IMR-90 (cell line): ENCODE measurements around the gene SNED1. TPM values are rescaled to one million over a fixed set of nuclear protein-coding genes. Genes with fewer than 3 reads are reported as not detected.

Experiments
- ATAC-seq: fragments of 200-7000 bp; cut with Tn5 transposase; 2 replicates; pipeline ENCODE4 v1.9.1; 2020; ENCODE audit warnings: low read depth, mild to moderate bottlenecking, moderate library complexity
- BruUV-seq: library from RNA; stranded (reverse); fragments of 400-500 nt; replicated peaks from 2 replicates; lab custom pipeline; 2021; lab: Mats Ljungman, UMichigan
- CTCF ChIA-PET: fragments of 300-600 bp; formaldehyde crosslinking; extraction: SDS; loops from one replicate; lab custom pipeline; 2021; ENCODE audit warnings: antibody characterized with exemption; lab: Yijun Ruan, JAX
- POLR2A ChIA-PET: fragments of 300-600 bp; sonication (Branson Sonifier 250); formaldehyde crosslinking; loops from one replicate; lab custom pipeline; 2022; ENCODE audit warnings: antibody characterized with exemption; ENCODE audit not compliant: unreplicated experiment; lab: Charles Lee
- DNase-seq: peaks from one replicate; pipeline ENCODE4 v3.0.0; 2013
- H2AFZ ChIP-seq: replicated peaks from 2 replicates; pipeline ENCODE3; 2013; ENCODE audit warnings: low read length, mild to moderate bottlenecking; ENCODE audit not compliant: poor library complexity
- H2AK5ac ChIP-seq: 2 replicates; pipeline ENCODE4 v1.6.1; 2013; ENCODE audit warnings: low read depth, low read length, inconsistent platforms
- H2AK9ac ChIP-seq: replicated peaks from 2 replicates; pipeline ENCODE3; 2013; ENCODE audit warnings: mild to moderate bottlenecking, low read depth, low read length, moderate library complexity; ENCODE audit not compliant: poor library complexity
- H2BK120ac ChIP-seq: 2 replicates; pipeline ENCODE4 v1.6.1; 2013; ENCODE audit warnings: low read depth, low read length, inconsistent platforms
- H2BK15ac ChIP-seq: 3 replicates; pipeline ENCODE4 v1.6.1; 2013; ENCODE audit warnings: low read depth, low read length, inconsistent platforms
- H2BK20ac ChIP-seq: 2 replicates; pipeline ENCODE4 v1.6.1; 2013; ENCODE audit warnings: low read depth, mild to moderate bottlenecking, inconsistent platforms, low read length, moderate library complexity
- H2BK5ac ChIP-seq: 2 replicates; pipeline ENCODE4 v1.6.1; 2013; ENCODE audit warnings: mild to moderate bottlenecking, low read depth, low read length, inconsistent platforms; ENCODE audit not compliant: poor library complexity, severe bottlenecking
- H3K14ac ChIP-seq: replicated peaks from 2 replicates; pipeline ENCODE4 v1.6.1; 2013; ENCODE audit warnings: low read depth, low read length, inconsistent platforms
- H3K18ac ChIP-seq: 2 replicates; pipeline ENCODE4 v1.6.1; 2013; ENCODE audit warnings: low read depth, low read length, control low read depth
- H3K23ac ChIP-seq: 2 replicates; pipeline ENCODE4 v1.6.1; 2013; ENCODE audit warnings: low read depth, low read length, inconsistent platforms
- H3K27ac ChIP-seq: 2 replicates; pipeline ENCODE4 v1.5.1; 2013; ENCODE audit warnings: mild to moderate bottlenecking, control low read depth, low read length; ENCODE audit not compliant: insufficient read depth
- H3K27me3 ChIP-seq: 2 replicates; pipeline ENCODE4 v1.6.1; 2013; ENCODE audit warnings: low read length; ENCODE audit not compliant: control insufficient read depth, insufficient read depth
- H3K36me3 ChIP-seq: 2 replicates; pipeline ENCODE4 v1.6.1; 2013; ENCODE audit warnings: low read length, mixed read lengths; ENCODE audit not compliant: control insufficient read depth, insufficient read depth
- H3K4ac ChIP-seq: 2 replicates; pipeline ENCODE4 v1.6.1; 2013; ENCODE audit warnings: low read depth, low read length, inconsistent platforms
- H3K4me1 ChIP-seq: 2 replicates; pipeline ENCODE4 v1.6.1; 2013; ENCODE audit warnings: low read length, mixed read lengths; ENCODE audit not compliant: control insufficient read depth, insufficient read depth
- H3K4me2 ChIP-seq: 2 replicates; pipeline ENCODE4 v1.6.1; 2013; ENCODE audit warnings: low read depth, mild to moderate bottlenecking, control low read depth, low read length, moderate library complexity
- H3K4me3 ChIP-seq: 2 replicates; pipeline ENCODE4 v1.5.1; 2013; ENCODE audit warnings: low read depth, mild to moderate bottlenecking, control low read depth, low read length, moderate library complexity; ENCODE audit not compliant: insufficient read depth
- H3K56ac ChIP-seq: 2 replicates; pipeline ENCODE4 v1.6.1; 2013; ENCODE audit warnings: low read length, inconsistent platforms; ENCODE audit not compliant: insufficient read depth; ENCODE audit errors: extremely low read depth
- H3K79me1 ChIP-seq, 2 experiments: 2 replicates each; pipeline ENCODE4 v1.6.1; 2013; ENCODE audit warnings: low read length in 2 of 2, inconsistent platforms in 1 of 2, low read depth in 1 of 2
- H3K9ac ChIP-seq: 2 replicates; pipeline ENCODE4 v1.6.1; 2013; ENCODE audit warnings: low read depth, low read length, control low read depth
- H3K9me1 ChIP-seq: 2 replicates; pipeline ENCODE4 v1.6.1; 2013; ENCODE audit warnings: low read length, inconsistent platforms; ENCODE audit not compliant: insufficient read depth
- H3K9me3 ChIP-seq: 2 replicates; pipeline ENCODE4 v1.6.1; 2013; ENCODE audit warnings: low read length; ENCODE audit not compliant: control insufficient read depth, insufficient read depth
- H4K20me1 ChIP-seq: 2 replicates; pipeline ENCODE4 v1.6.1; 2013; ENCODE audit warnings: low read length, inconsistent platforms; ENCODE audit not compliant: insufficient read depth
- H4K5ac ChIP-seq: 2 replicates; pipeline ENCODE4 v1.6.1; 2013; ENCODE audit warnings: mild to moderate bottlenecking, low read depth, low read length, control low read depth
- H4K8ac ChIP-seq, 2 experiments: 2 replicates each; pipeline ENCODE4 v1.6.1; 2013; ENCODE audit warnings: low read depth in 2 of 2, low read length in 2 of 2, control low read depth in 1 of 2, inconsistent platforms in 1 of 2
- H4K91ac ChIP-seq: 2 replicates; pipeline ENCODE4 v1.6.1; 2013; ENCODE audit warnings: low read depth, low read length, inconsistent platforms; ENCODE audit not compliant: insufficient read depth
- BHLHE40 ChIP-seq: fragments of 150-350 bp; IDR thresholded peaks from 2 replicates; pipeline ENCODE4 v1.6.1; 2016; ENCODE audit warnings: mild to moderate bottlenecking, low read depth, low read length
- CEBPB ChIP-seq: IDR thresholded peaks from 2 replicates; pipeline ENCODE4 v1.6.1; 2012; ENCODE audit warnings: low read depth, low read length, improper control_type of control experiment
- FOS ChIP-seq: fragments of 150-350 bp; IDR thresholded peaks from 2 replicates; pipeline ENCODE4 v1.6.1; 2016; ENCODE audit warnings: low read depth, low read length
- MAFK ChIP-seq: IDR thresholded peaks from 2 replicates; pipeline ENCODE4 v1.6.1; 2012; ENCODE audit warnings: low read depth, low read length, improper control_type of control experiment
- MAZ ChIP-seq: IDR thresholded peaks from 2 replicates; pipeline ENCODE4 v1.6.1; 2012; ENCODE audit warnings: low read depth, mild to moderate bottlenecking, low read length, improper control_type of control experiment, moderate library complexity, borderline replicate concordance
- MXI1 ChIP-seq: IDR thresholded peaks from 2 replicates; pipeline ENCODE4 v1.6.1; 2012; ENCODE audit warnings: low read depth, mild to moderate bottlenecking, low read length, moderate library complexity, borderline replicate concordance
- NFE2L2 ChIP-seq: fragments of 150-350 bp; IDR thresholded peaks from 2 replicates; pipeline ENCODE4 v1.6.1; 2016; ENCODE audit warnings: low read depth, mild to moderate bottlenecking, low read length
- POLR2A ChIP-seq: IDR thresholded peaks from 2 replicates; pipeline ENCODE4 v1.6.1; 2012; ENCODE audit warnings: mild to moderate bottlenecking, low read depth, low read length
- RAD21 ChIP-seq: IDR thresholded peaks from 2 replicates; pipeline ENCODE4 v1.6.1; 2012; ENCODE audit warnings: low read length, improper control_type of control experiment
- RCOR1 ChIP-seq: IDR thresholded peaks from 2 replicates; pipeline ENCODE4 v1.6.1; 2012; ENCODE audit warnings: mild to moderate bottlenecking, low read length, improper control_type of control experiment; ENCODE audit not compliant: insufficient replicate concordance
- RFX5 ChIP-seq: IDR thresholded peaks from 2 replicates; pipeline ENCODE4 v1.8.0; 2012; ENCODE audit warnings: low read depth, mild to moderate bottlenecking, low read length, moderate library complexity
- SMC3 ChIP-seq: fragments of 150-350 bp; IDR thresholded peaks from 2 replicates; pipeline ENCODE4 v1.6.1; 2016; ENCODE audit warnings: low read depth, mild to moderate bottlenecking, antibody characterized with exemption, low read length, moderate library complexity
- WGBS, 2 experiments: methylation state at CpG; one replicate each; pipeline versions ENCODE4 v1.1.5 to v1.1.7; 2013; ENCODE audit warnings: missing lambda C conversion rate in 2 of 2; ENCODE audit not compliant: insufficient read length in 1 of 2; ENCODE audit errors: extremely low coverage in 2 of 2; 5-methylcytosine and 5-hydroxymethylcytosine counted together
- dilution Hi-C: fragments of 300-500 bp; cut with HindIII; formaldehyde crosslinking; loops from one replicate; pipeline ENCODE4 v1.14.3; 2018; ENCODE audit warnings: low sequenced_read_pairs; ENCODE audit not compliant: unreplicated experiment
- in situ Hi-C: fragments of 300-500 bp; cut with MboI; formaldehyde crosslinking; loops from 3 replicates; pipeline ENCODE4 v1.14.3; 2019; ENCODE audit warnings: low sequenced_read_pairs, inconsistent platforms, mixed read lengths
- intact Hi-C: fragments of 100-400 bp; cut with micrococcal nuclease; formaldehyde crosslinking; loops from 2 replicates; pipeline ENCODE4 v1.10.0; 2022
- polyA plus RNA-seq, 3 experiments: library from polyadenylated mRNA; depleted of rRNA; stranded (reverse); fragments of >200 nt; gene quantifications; 2 replicates each; pipeline ENCODE4 v1.2.3, GENCODE V29; 2012; ENCODE audit warnings: low replicate concordance in 1 of 3
- total RNA-seq: library from RNA; depleted of rRNA; stranded (reverse); fragments of >200 nt; gene quantifications from 2 replicates; pipeline ENCODE4 v1.2.3, GENCODE V29; 2012
- TF ChIP-seq, protein P1 (sequence below): conservative IDR thresholded peaks from 2 replicates; pipeline ENCODE4 v1.5.1; 2012; ENCODE audit warnings: mild to moderate bottlenecking, low read depth, low read length, improper control_type of control experiment
- TF ChIP-seq, protein P2 (sequence below): fragments of 150-350 bp; IDR thresholded peaks from 2 replicates; pipeline ENCODE4 v1.6.1; 2016; ENCODE audit warnings: low read depth, mild to moderate bottlenecking, low read length, moderate library complexity, borderline replicate concordance
- TF ChIP-seq, protein P3 (sequence below): fragments of 150-350 bp; IDR thresholded peaks from 2 replicates; pipeline ENCODE4 v1.6.1; 2017; ENCODE audit warnings: mild to moderate bottlenecking, antibody characterized with exemption, low read length, low read depth

Gene SNED1
- total and polyA plus RNA-seq, 2 of the 4 experiments (the other 2 are of a cell fraction): 1.1 to 3.4 TPM

DNA sequence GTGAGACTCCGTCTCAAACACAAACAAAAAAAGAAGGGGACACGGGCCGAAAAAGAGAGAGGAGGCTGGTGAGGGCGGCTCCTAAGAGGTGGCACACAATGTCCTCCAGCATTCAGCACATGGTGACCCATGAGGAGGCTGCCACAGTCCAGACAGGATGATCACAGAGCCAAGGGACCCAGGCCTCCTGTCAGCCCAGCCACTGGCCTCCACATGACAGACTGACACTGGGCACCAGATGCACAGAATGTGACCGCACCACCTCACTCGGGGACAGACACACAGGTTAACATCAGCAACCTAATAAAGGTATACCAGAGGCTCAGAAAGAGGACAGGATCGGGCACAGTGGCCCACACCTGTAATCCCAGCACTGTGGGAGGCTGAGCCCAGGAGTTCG is 129.8 kb downstream of the SNED1 start:
- dilution Hi-C loops (no loop called here), in situ Hi-C loops (no loop called here), intact Hi-C loops (no loop called here)
- H4K91ac ChIP-seq: no peak overlapping the region
- no peak for TF ChIP-seq POLR2A
- TF ChIP-seq, protein P1, sequence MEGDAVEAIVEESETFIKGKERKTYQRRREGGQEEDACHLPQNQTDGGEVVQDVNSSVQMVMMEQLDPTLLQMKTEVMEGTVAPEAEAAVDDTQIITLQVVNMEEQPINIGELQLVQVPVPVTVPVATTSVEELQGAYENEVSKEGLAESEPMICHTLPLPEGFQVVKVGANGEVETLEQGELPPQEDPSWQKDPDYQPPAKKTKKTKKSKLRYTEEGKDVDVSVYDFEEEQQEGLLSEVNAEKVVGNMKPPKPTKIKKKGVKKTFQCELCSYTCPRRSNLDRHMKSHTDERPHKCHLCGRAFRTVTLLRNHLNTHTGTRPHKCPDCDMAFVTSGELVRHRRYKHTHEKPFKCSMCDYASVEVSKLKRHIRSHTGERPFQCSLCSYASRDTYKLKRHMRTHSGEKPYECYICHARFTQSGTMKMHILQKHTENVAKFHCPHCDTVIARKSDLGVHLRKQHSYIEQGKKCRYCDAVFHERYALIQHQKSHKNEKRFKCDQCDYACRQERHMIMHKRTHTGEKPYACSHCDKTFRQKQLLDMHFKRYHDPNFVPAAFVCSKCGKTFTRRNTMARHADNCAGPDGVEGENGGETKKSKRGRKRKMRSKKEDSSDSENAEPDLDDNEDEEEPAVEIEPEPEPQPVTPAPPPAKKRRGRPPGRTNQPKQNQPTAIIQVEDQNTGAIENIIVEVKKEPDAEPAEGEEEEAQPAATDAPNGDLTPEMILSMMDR: no peak
- TF ChIP-seq RAD21: no peak
- TF ChIP-seq CEBPB: no peak
- no peak for TF ChIP-seq FOS
- no peak for TF ChIP-seq MAZ
- no peak for TF ChIP-seq RFX5
- no peak for TF ChIP-seq SMC3
- TF ChIP-seq, protein P2, sequence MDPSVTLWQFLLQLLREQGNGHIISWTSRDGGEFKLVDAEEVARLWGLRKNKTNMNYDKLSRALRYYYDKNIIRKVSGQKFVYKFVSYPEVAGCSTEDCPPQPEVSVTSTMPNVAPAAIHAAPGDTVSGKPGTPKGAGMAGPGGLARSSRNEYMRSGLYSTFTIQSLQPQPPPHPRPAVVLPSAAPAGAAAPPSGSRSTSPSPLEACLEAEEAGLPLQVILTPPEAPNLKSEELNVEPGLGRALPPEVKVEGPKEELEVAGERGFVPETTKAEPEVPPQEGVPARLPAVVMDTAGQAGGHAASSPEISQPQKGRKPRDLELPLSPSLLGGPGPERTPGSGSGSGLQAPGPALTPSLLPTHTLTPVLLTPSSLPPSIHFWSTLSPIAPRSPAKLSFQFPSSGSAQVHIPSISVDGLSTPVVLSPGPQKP: no peak
- TF ChIP-seq, protein P3, sequence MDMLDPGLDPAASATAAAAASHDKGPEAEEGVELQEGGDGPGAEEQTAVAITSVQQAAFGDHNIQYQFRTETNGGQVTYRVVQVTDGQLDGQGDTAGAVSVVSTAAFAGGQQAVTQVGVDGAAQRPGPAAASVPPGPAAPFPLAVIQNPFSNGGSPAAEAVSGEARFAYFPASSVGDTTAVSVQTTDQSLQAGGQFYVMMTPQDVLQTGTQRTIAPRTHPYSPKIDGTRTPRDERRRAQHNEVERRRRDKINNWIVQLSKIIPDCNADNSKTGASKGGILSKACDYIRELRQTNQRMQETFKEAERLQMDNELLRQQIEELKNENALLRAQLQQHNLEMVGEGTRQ: no peak
- TF ChIP-seq MAFK: no peak
- no peak for TF ChIP-seq NFE2L2
- no peak for TF ChIP-seq BHLHE40
- no peak for TF ChIP-seq MXI1
- no peak for TF ChIP-seq RCOR1
- CTCF ChIA-PET: interaction anchor here (1.7 kb wide), 1 partner anchor 9 kb away, joined by 4 read pairs; no protein-coding TSS in a partner anchor
- no peak overlapping the region for H2AFZ ChIP-seq
- H3K4me2 ChIP-seq: no peak overlapping the region
- no peaks in the 10 kb centered on the region for H3K79me1 ChIP-seq
- no peak overlapping the region for H3K4me3 ChIP-seq
- no CpG with 5 or more reads among the region's 8 CpGs for WGBS, 2 experiments
- H4K5ac ChIP-seq: no peak overlapping the region
- no peak overlapping the region for H2BK120ac ChIP-seq
- H3K36me3 ChIP-seq: peaks cover 4% of the 10 kb centered on the region; the same call in 1 of the 2 replicates
- H2BK5ac ChIP-seq: no peak overlapping the region
- no peak overlapping the region for H3K27ac ChIP-seq
- H3K27me3 ChIP-seq: no peaks in the 10 kb centered on the region
- H3K9me1 ChIP-seq: peaks cover 3% of the 10 kb centered on the region
- H4K20me1 ChIP-seq: no peaks in the 10 kb centered on the region
- ATAC-seq (no peak), DNase-seq (no peak)
- no peak overlapping the region for H2AK9ac ChIP-seq
- no peaks in the 10 kb centered on the region for H3K9me3 ChIP-seq
- H3K4me1 ChIP-seq: no peaks in the 10 kb centered on the region
- no peak overlapping the region for H2BK15ac ChIP-seq
- H3K14ac ChIP-seq: no peak overlapping the region
- no peak overlapping the region for H3K18ac ChIP-seq
- POLR2A ChIA-PET: no interaction called here
- no peak overlapping the region for H3K56ac ChIP-seq
- no peak overlapping the region for H3K23ac ChIP-seq
- H3K4ac ChIP-seq: no peak overlapping the region
- H3K9ac ChIP-seq: no peak overlapping the region
- no peak overlapping the region for H2BK20ac ChIP-seq
- H4K8ac ChIP-seq: no peak overlapping the region
- BruUV-seq: no TSS peak
- no peak overlapping the region for H2AK5ac ChIP-seq
